ENCODE measurements around the gene PPDPF.

PPDPF gene

DNA sequence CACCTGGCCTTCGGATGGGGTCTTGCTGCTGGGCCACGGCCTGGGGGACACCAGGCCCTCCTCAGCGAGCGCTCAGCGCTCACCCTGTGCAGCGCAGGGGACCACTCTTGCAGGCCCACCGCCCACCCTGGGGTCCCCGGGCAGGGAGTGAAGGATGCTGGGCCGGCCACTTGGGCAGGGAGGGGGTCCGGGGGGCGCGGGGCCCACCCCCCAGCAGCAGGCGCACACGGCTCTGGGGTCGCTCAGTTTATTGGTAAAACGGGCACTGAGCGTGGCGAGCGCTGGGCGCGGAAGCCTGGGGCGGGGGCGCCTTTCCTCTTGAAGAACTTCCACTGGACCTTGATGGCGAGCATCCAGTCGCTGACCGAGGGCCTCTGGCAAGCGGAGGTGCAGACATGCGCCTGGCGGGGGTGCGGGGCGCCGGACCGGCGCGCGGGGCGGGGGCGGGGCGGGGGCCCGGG is 32.8 kb upstream of the PPDPF start:
- DNase-seq: no peak

DNA sequence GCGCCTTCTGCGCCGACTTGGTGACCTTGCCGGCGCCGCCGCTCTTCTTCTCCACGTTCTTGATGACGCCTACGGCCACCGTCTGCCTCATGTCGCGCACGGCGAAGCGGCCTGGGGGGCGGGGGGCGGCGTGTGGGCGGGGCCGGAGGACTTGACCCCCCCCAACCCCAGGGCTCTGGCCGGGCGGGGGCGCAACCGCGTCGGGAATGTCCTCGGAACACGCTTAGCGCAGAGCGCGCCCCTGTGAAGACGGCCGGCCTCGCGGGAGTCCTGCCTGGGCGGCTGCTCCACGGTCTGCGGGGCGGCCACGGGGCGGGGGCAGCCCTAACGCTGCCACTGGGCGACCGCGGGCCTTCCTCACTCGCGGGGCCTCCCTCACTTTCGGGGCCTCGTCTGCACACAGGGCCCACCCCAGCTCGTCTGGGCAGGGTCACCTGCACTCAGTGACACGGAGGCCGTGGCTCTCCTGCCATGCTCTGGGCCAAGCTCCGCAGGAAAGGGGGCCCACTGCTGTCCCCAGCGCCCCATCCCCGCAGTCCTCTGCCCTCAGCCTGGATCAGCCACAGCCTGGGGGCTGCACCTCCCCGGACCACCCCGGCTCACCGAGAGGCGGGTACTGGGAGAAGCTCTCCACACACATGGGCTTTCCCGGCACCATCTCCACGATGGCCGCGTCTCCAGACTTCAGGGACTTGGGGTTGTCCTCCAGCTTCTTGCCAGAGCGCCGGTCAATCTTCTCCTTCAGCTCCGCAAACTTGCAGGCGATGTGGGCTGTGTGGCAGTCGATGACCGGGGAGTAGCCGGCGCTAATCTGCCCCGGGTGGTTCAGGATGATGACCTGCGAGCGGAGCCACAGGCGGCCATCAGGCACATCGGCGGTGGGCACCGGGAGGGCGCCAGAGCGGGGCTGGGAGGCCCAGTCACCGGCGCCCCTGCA is 32.0 kb upstream of the PPDPF start:
- no peak for DNase-seq

DNA sequence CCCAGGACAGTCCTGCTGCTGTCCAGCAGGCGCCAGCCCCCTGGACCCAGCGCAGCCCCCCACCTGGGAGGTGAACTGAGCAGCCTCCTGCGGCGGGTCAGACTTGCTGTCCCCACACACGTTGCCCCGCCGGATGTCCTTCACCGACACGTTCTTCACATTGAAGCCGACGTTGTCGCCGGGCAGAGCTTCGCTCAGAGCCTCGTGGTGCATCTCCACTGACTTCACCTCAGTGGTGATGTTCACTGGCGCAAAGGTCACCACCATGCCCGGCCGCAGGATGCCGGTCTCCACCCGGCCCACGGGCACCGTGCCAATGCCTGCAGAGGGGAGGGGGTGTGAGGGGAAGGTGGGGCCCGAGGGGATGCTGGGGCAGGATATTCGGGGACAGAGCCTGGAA is 30.1 kb upstream of the PPDPF start:
- no peak for DNase-seq

DNA sequence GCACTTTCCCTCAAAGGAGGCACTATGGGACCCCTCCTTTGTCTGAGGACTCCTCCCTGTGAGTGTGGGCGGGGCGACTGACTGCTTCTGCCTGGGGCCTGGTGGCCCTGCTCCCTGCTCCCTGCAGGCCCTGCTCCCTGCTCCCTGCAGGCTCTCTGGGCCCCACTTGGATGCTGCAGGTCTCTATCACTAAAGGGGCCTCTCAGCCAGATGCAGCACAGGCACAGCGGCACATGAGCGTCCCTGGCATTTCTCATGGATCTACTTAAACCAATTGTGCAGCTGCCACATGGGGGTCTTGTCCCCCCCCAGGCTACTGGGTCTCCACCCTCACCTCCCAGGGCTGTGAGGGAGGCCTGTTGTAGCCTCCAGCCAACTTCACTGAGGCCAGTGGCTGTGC is 29.5 kb upstream of the PPDPF start:
- no peak for DNase-seq

DNA sequence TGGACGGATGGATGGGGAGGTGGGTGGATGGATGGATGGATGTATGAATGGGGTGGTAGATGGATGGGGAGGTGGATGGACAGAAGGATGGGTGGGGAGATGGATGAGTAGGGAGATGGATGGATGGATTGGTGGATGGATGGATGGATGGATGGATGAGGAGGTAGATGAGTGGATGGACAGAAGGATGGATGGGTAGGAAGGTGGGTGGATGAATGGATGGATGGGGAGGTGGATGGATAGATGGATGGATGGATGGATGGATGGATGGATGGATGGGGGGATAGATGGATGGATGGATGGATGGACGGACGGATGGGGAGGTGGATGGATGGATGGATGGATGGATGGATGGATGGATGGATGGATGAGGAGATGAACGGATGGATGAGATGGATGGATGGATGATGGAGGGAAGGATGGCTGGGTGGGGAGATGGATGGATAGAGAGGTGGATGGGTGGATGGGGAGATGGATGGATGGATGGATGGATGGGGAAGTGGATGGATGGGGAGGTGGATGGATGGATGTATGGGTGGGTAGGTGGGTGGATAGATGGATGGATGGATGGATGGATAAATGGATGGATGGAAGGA is 28.8 kb upstream of the PPDPF start:
- no peak for DNase-seq

DNA sequence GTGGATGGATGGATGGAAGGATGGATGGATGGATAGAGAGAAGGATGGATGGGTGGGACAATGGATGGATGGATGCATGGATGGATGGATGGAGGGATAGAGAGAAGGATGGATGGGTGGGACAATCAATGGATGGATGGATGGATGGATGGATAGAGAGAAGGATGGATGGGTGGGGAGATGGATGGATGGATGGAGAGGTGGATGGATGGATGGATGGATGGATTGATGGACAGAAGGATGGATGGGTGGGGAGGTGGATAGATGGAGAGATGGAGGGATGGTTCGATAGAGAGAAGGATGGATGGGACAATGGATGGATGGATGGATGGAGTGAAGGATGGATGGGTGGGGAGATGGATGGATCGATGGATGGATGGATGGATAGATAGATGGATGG is 28.0 kb upstream of the PPDPF start:
- no peak for DNase-seq

DNA sequence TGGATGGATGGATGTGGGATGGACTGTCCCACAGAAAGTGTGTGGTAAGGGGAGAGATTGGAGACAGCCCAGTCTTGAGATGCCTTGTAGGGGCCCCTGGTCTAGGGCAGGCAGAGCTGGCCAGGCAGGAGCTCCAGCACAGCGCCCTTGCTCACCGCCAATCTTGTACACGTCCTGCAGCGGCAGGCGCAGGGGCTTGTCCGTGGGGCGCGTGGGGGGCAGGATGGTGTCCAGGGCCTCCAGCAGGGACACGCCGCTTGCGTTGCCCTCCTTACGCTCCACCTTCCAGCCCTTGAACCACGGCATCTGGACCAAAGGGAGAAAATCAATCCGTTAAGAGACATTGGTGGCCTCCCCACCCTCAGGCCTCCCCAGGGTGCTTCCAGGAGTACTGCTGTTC is 27.6 kb upstream of the PPDPF start:
- DNase-seq: no peak

DNA sequence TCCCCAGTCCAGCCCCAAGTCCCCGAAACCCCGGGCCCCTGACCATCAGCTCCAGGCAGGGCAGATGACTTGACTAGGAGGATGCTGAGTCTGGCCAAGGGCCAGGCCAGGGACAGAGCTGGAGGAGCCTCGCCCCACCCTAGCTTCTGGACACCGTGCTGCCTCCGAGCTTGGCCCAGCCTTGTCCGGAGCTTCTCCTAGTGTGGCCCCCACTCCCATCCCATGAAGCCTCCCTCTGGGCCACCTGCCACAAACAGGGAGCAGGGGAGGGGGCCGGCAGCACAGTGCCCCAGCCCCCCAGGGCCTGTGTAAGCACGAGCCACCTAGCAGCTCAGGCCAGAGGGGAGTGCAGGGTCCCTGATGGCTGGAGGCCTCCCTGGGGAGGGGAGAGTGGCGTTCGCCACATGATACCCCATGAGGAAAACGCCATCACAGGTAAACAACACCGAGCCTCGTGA is 27.0 kb upstream of the PPDPF start:
- no peak for DNase-seq

DNA sequence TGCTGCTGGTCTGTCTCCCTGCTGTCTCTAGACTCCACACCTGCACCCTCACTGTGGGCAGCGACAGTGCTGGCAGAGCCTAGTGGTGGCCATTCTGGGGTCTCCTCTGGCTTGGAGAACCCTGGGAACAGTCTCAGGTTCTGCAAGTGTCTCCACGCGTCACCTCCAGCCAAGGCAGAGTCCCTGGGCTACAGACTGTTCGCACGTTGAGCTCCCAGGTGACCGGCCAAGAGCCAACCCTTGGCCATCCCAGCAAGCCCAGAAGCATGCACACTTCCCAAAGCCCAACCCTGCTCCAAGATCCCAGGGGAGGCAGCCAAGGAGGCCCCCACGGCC is 26.5 kb upstream of the PPDPF start:
- no peak for DNase-seq

DNA sequence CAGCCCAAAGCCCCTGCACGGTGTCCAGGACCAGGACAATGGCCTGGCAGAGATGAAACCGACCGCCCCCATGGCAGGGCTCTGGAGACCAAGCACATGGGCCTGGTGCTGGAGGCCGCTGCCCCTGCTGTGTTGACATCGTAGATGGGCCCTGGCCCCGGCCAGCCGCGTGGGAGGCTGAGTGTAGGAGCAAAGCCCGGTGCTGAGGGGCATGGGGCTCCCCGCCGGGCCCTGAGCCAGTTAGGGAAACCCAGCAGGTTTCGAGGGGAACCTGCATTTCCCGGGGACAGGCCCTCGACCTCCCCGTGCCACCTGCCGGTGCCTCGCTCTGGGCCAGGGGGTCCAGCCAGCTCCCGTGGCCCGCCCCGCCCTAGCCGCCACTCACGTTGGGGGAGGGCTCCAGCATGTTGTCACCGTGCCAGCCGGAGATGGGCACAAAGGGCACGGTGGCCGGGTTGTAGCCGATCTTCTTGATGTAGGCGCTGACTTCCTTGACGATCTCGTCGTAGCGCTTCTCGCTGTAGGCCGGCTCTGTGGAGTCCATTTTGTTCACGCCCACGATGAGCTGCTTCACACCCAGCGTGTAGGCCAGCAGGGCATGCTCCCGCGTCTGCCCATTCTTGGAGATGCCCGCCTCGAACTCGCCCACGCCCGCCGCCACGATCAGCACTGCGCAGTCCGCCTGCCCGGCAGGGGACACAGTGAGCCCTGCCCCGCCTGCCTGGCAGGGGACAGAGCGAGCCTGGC is 26.0 kb upstream of the PPDPF start:
- no peak for DNase-seq

DNA sequence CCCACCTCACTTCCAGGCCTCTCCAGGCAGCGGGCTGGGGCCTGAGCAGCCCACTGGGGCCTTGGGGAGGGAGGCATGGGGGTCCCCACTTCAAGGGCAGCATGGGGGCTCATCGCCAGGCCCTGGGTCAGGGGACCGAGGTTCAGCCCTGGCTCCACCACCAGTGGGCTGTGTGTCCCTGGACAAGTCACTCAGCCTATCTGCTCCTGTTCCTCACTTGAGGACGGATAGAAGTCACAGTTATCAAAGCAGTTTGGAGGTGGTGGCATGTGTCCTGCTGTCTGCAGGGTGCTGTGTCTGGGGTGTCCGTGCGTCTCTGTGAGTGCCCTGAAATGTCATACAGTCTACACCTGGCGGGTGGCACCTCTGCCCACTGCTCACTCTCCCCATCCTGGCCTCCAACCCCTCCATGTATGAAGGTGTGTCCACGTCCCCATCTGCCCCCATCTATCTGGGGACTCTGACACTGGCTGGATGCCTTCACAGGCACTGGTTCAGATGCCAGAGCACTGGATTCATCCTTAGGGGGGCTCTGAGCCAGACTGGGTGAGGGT is 25.3 kb upstream of the PPDPF start:
- DNase-seq: no peak

DNA sequence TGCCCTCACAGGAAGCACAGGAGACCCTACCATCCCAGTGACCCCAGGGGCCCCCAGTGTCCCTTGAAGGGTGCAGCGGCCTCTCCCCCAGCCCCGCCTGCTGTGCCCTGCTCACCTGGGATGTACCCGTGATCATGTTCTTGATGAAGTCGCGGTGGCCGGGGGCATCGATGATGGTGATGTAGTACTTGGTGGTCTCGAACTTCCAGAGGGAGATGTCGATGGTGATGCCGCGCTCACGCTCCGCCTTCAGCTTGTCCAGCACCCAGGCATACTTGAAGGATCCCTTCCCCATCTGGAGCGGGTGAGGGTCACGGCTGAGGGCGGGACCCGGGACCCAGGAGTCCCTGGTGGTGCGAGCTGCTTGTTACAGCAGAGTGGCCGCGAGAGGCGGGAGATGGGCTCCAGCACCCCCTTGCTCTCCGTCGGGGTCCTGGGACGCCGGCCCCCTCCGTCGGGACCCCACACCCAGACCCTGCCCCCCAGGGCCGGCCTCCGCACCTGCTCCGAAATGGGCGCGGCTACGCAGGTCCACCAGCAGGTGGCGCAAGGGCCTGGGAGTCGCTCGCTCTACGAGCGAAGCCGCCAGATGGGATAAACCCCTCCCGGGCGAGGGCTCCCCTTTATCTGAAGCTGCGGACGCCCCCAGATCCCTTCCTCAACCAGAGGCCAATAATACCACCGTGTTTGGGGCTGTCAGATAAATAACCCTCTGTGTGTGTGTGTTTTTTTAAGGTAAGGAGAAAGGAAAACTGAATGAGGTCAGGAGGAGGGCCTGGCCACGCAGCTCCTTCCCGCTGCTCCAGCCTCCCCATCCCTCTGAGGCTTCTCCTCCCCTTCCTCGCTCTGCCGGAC is 24.6 kb upstream of the PPDPF start:
- no peak for DNase-seq

DNA sequence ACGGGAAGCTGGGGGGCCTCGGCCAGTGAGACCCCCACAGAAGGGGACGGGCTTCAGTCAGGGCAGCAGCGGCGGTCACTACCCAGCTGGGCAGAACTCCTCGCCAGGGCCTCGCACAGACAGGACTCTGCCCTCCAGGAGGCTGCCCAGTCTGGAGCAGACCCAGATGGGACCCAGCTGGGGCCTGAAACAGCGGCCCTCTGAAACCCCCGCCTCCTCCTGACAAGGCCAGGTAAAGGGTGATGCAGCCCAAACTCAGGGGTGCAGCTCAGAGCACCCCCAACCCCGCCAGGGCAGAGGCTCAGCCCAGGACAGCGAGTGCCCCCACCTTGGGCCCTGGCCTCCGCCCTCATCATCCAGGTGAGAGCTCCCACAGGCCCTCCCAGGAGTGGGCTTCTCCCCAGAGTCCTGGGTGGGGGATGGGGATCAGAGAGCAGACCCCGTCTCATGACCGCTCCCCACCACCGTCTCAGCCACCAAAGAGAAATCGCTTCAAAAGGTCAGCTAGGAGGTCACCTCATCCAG is 23.9 kb upstream of the PPDPF start:
- no peak for DNase-seq

DNA sequence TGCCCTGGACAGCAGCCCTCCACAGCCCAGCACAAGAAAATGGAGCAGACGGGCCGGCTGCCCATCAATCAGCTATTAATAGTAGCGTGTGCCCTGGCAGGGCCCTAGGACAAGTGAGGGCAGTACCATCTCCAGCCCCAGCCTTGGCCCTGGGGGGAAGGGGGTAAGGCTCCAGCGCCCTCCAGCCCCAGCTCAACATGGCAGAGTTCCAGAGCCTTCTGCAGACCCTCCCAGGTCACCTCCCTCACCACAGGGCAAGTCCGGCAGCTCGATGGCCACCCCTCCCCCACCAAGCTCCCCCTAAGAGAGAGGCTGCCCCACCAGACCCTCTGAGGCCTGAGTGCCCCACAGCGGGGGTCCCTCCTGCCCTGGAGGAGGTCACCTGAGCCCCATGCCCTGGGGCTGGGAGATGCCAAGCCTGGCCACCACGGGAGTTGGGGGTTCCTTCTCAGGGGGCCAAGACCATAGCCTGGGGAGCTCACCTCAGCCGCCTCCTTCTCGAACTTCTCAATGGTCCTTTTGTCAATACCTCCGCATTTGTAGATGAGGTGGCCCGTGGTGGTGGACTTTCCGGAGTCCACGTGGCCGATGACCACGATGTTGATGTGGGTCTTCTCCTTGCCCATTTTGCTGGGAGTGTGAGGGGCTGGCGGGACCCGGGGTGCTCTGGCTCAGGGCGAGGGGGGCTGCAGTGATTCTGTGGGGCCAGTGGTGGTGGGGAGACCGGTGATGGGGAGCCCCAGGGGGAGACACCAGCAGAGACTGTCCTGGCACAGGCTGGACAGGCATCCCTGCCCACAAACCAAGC is 23.2 kb upstream of the PPDPF start:
- no peak for DNase-seq

DNA sequence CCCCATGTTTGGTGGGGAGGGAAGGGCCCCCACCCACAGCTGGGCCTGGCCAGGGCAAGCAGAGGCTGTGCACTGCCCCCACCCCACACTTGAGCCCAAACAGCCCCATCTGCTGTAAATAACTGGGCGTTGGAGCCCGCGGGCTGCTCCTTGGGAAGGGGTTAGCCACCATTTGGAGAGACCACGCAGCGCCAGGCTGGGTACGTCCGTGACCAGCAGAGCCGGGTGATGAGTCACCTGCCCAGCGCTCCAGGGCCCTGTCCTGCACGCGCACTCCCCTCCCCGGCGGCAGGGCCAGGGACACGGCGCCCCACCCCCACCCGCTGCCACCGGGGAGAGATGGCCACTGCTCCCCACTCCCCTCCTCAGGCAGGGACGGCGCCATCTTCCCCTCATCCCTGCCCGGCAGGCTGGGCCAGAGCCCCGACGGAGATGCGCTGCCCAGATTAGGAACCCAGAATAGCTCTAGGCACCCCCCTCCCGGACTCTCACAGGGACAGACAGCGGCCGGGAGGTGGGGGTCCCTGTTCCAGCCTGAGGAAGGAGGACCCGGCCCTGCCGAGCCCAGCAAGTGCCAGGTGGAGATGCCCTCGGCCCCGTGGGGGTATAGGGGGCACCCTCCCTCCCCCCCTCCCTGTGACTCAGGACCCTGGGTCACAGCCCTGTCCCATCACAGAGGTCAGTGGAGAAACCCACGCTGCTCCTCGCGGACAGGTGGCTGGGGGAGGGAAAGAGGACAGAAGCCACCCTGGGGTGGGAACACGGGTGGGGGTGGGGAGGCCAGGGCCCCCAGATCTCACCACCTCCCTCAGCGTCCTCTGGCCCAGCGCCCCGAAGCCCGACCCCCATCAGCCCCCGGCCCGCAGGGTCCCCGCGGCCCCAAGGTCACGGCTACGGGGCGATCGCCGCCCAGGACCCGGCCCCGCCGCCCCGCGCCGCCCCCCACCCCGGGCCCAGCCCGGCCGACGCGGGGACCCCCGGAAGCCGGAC is 22.3 kb upstream of the PPDPF start:
- DNase-seq: no peak

DNA sequence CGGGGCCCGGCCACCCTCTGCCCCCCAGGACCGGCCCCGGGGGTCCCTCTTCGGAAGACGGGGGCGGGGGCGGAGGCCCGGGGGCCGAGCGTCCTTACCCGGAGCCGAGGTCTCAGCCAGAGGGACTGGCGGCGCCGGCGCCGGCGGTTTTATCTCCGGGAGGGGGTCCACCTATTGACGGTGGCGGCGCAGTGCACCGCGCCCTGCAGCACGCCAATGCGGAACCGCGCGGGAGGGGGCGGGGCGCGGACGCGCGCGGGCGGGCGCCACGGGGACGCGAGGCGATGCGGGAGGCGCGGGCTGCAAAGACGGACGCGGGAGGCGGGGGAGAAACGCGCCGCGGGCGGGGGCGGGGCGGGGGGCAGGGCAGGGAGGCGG is 21.6 kb upstream of the PPDPF start, which contains the start of gene EEF1A2:
Gene EEF1A2, minus strand, starts transcription at position 124 of the 378 bp plus-strand sequence. CDS start 1,320 bp downstream, outside the sequence.
- DNase-seq: no peak

DNA sequence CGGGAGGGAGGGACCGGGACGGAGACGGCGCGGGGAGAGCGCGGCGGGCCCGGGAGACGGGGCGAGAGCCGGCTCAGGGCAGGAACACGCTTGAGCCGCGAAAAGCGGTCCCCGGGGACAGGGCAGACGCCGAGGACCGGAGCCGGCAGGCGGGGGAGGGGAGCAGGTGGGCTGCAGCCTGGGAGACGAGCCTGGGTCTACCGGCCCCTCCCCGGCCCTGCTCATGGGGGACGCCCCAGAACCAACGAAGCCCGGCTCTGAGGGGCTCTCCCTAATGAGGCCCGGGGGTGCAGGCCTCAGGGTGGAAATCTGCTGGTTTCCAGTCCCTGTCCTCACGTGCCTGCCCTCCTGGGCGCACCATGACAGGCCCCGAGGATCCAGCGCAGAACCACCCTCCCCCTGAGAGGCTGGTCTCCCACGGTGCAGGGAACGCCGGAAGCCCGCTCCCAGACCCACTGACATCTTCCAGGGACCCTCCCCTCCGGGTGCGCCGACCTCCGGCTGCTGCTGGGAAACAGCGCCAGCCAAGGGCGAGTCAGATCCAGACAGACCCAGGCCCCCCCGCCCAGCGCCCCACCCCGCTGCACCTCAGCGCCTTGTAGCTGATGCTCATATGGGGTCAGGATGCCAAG is 21.1 kb upstream of the PPDPF start:
- DNase-seq: no peak

DNA sequence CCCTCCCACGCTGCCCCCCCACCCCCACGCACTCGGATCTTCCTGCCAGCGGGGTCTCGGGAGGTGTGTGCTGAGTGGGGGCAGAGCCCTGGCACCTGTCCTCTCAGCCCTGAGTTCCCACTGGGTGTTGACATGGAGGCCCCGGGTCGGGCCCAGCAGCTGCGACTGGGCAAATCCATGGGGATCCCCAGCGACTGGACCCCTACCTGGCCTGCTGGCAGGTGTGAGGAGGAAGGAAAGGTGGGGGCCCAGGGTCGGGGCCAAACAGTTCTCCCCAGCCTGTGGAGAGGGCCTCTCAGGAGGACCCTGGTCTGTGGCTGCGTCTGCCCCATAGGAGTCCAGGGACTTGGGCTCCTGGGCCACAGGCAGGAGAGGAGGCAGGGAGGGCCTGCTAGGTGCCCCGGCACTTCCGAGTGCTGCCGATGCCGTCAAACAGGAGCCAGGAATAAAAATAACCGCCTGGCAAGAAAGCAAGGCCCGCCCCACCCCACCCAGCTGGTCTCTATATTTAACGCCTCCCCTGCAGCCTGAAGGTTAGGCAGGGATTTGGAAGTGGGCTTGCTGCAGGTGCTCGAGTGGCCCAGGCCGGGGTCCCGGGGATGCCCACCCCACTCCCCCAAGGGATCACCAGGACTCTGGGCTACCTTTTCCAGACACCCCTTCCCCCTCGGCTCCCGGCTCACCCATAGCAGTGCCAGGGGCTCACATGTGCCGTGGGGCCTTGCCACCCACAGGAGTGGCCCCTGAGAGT is 20.2 kb upstream of the PPDPF start:
- no peak for DNase-seq

Data from NCI-H2029 treated with DMSO at 0.1 percent for 48 hours (cell line).